Mesendoderm (in vitro differentiated cells): ENCODE measurements around the gene SMAP1.

Source experiments
- DNase-seq: peaks from one replicate; pipeline ENCODE4 v3.0.0; 2013
- H2AK5ac ChIP-seq: 2 replicates; pipeline ENCODE4 v1.6.1; 2013; ENCODE audit warnings: low read length, inconsistent platforms
- H2BK120ac ChIP-seq: 2 replicates; pipeline ENCODE4 v1.6.1; 2013; ENCODE audit warnings: low read depth, mild to moderate bottlenecking, low read length, moderate library complexity, mixed read lengths
- H2BK15ac ChIP-seq: replicated peaks from 2 replicates; pipeline ENCODE4 v1.6.1; 2013; ENCODE audit warnings: low read depth, mild to moderate bottlenecking, moderate library complexity
- H2BK5ac ChIP-seq: 2 replicates; pipeline ENCODE4 v1.6.1; 2013; ENCODE audit warnings: low read length, inconsistent platforms
- H3K18ac ChIP-seq: 2 replicates; pipeline ENCODE4 v1.6.1; 2013; ENCODE audit warnings: mild to moderate bottlenecking, low read length, mixed read lengths
- H3K23ac ChIP-seq: one replicate; pipeline ENCODE4 v1.6.1; 2013; ENCODE audit warnings: low read length
- H3K27ac ChIP-seq: 2 replicates; pipeline ENCODE4 v1.5.1; 2013; ENCODE audit warnings: low read depth, mild to moderate bottlenecking, inconsistent platforms, low read length, moderate library complexity
- H3K27me3 ChIP-seq: 2 replicates; pipeline ENCODE4 v1.6.1; 2013; ENCODE audit warnings: low read length, control low read depth, mild to moderate bottlenecking, inconsistent platforms; ENCODE audit not compliant: insufficient read depth, poor library complexity
- H3K36me3 ChIP-seq: 2 replicates; pipeline ENCODE4 v1.6.1; 2013; ENCODE audit warnings: low read length, inconsistent platforms; ENCODE audit not compliant: control insufficient read depth, insufficient read depth
- H3K4ac ChIP-seq: one replicate; pipeline ENCODE4 v1.6.1; 2013; ENCODE audit warnings: low read depth, mild to moderate bottlenecking, low read length, moderate library complexity
- H3K4me1 ChIP-seq: 2 replicates; pipeline ENCODE4 v1.6.1; 2013; ENCODE audit warnings: low read depth, low read length, inconsistent platforms; ENCODE audit not compliant: control insufficient read depth
- H3K4me2 ChIP-seq: 2 replicates; pipeline ENCODE4 v1.6.1; 2013; ENCODE audit warnings: low read length
- H3K4me3 ChIP-seq: 2 replicates; pipeline ENCODE4 v1.5.1; 2013; ENCODE audit warnings: mild to moderate bottlenecking, low read length
- H3K56ac ChIP-seq: one replicate; pipeline ENCODE4 v1.6.1; 2013; ENCODE audit warnings: low read length
- H3K79me1 ChIP-seq: 2 replicates; pipeline ENCODE4 v1.6.1; 2013; ENCODE audit warnings: low read length, inconsistent platforms
- H3K79me2 ChIP-seq: 2 replicates; pipeline ENCODE4 v1.6.1; 2013; ENCODE audit warnings: mild to moderate bottlenecking, low read length; ENCODE audit not compliant: control insufficient read depth, insufficient read depth
- H3K9ac ChIP-seq: 2 replicates; pipeline ENCODE4 v1.6.1; 2013; ENCODE audit warnings: low read length, inconsistent platforms
- H4K5ac ChIP-seq: one replicate; pipeline ENCODE4 v1.6.1; 2013; ENCODE audit warnings: low read length
- H4K8ac ChIP-seq: one replicate; pipeline ENCODE4 v1.6.1; 2013; ENCODE audit warnings: low read depth, mild to moderate bottlenecking, control low read depth, low read length, moderate library complexity
- WGBS: extraction: QIAGEN DNeasy Blood & Tissue Kit; methylation state at CpG from one replicate; pipeline ENCODE4 v1.1.7; 2013; ENCODE audit warnings: low lambda C conversion rate, missing lambda C conversion rate; ENCODE audit not compliant: insufficient coverage; ENCODE audit errors: extremely low coverage; 5-methylcytosine and 5-hydroxymethylcytosine counted together

Gene SMAP1

DNA sequence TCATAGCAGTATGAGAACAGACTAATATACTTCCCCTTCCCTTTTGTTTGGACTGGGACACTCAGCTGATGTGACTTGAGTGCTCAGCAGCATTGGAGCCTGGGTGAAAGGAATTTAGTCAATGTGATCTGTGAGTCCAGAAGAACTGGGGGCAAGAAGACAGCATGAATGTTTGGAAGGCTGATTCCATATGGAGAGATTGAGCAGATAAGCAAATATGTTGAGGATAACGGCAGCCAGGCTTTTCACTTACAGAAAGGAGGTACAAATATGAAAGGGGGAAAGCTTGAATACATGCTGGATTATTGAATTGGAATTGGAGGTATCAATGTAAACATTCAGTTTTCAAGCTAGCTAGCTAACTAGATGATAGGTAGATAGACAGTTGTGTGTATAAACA, 37.8 kb upstream of the SMAP1 start:
- Histone ChIP-seq H3K18ac (no peak overlapping the region), H3K9ac (no peak overlapping the region), H3K27me3 (no peaks in the 10 kb centered on the region), H3K4me3 (no peak overlapping the region), H2BK5ac (no peak overlapping the region), H4K5ac (no peak overlapping the region), H3K79me1 (no peaks in the 10 kb centered on the region), H3K4me1 (no peaks in the 10 kb centered on the region), H4K8ac (no peak overlapping the region), H2BK120ac (no peak overlapping the region), H3K4ac (no peak overlapping the region), H3K27ac (no peak overlapping the region), H2BK15ac (no peak overlapping the region), H2AK5ac (no peak overlapping the region), H3K79me2 (no peaks in the 10 kb centered on the region), H3K23ac (no peak overlapping the region), H3K4me2 (no peak overlapping the region), H3K36me3 (no peaks in the 10 kb centered on the region), H3K56ac (no peak overlapping the region)
- WGBS = no CpG with 5 or more reads among the region's 1 CpG
- peak; percentile 6 for DNase-seq

DNA sequence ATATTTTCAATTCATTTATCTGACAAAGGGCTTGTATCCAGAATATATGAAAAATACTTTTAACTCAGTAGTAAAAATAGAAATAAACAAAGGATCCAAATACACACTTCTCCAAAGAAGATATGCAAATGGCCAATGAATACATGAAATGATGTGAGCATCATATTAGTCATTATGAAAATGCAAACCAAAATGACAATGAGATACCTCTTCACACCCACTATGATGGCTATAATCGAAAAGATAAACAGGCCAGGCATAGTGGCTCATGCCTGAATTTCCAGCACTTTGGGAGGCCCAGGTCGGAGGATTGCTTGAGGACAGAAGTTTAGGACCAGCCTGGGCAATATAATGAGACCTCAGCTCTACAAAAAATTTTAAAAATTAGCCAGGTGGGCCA, 33.8 kb upstream of the SMAP1 start:
- H3K27me3 ChIP-seq = no peaks in the 10 kb centered on the region
- H3K9ac ChIP-seq = no peak overlapping the region
- no peaks in the 10 kb centered on the region for H3K79me2 ChIP-seq
- no peak overlapping the region for H3K56ac ChIP-seq
- H3K79me1 ChIP-seq = no peaks in the 10 kb centered on the region
- no peak overlapping the region for H2BK15ac ChIP-seq
- no peak overlapping the region for H4K8ac ChIP-seq
- no peak overlapping the region for H2AK5ac ChIP-seq
- H3K4me3 ChIP-seq = no peak overlapping the region
- H2BK5ac ChIP-seq = no peak overlapping the region
- WGBS = no CpG with 5 or more reads among the region's 2 CpGs
- no peak overlapping the region for H4K5ac ChIP-seq
- H3K27ac ChIP-seq = no peak overlapping the region
- DNase-seq = no peak
- H3K36me3 ChIP-seq = no peaks in the 10 kb centered on the region
- H3K4me2 ChIP-seq = no peak overlapping the region
- no peaks in the 10 kb centered on the region for H3K4me1 ChIP-seq
- no peak overlapping the region for H3K18ac ChIP-seq
- H3K23ac ChIP-seq = no peak overlapping the region
- no peak overlapping the region for H3K4ac ChIP-seq
- no peak overlapping the region for H2BK120ac ChIP-seq

DNA sequence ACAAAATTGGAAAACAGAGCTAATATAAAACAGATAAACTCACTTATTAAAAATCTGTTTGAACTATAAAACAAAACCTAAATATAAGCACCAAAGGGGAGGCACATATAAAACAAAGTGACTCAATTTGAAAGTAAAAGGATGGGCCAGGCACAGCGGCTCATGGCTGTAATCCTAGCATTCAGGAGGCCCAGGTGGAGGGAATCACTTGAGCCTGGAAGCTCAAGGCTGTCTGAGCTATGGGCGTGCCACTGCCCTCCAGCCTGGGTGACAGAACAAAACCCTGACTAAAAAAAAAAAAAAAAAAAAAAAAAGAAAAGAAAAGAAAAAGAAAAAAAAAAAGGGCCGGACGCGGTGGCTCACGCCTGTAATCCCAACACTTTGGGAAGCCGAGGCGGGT, 31.1 kb upstream of the SMAP1 start:
- Histone ChIP-seq H3K27ac (no peak overlapping the region), H3K9ac (no peak overlapping the region), H2BK15ac (no peak overlapping the region)

DNA sequence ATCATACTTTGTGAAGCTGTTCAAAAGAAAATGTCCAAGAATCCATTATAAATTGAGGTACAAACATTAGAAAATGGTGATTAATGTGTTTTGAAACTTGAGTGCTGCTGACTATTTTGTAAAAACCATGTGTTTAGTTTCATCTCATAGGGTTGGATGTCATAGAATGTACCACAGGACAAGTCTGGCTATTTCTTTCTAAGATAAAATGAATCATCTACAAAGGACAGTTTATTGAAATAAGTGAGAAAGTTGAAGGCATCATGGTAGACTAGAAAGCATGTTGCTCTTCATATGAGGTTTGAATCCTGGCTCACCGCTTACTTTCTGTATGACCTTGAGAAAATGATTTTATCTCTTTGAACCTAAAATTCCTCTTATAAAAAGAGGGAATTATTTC, 29.2 kb upstream of the SMAP1 start:
- H2BK120ac ChIP-seq = no peak overlapping the region
- H2BK15ac ChIP-seq = no peak overlapping the region
- WGBS = no CpG with 5 or more reads among the region's 1 CpG
- no peak overlapping the region for H3K4me3 ChIP-seq
- no peaks in the 10 kb centered on the region for H3K36me3 ChIP-seq
- no peak overlapping the region for H4K8ac ChIP-seq
- H3K27ac ChIP-seq = no peak overlapping the region
- no peaks in the 10 kb centered on the region for H3K27me3 ChIP-seq
- no peaks in the 10 kb centered on the region for H3K79me2 ChIP-seq
- H3K4me1 ChIP-seq = no peaks in the 10 kb centered on the region
- H2AK5ac ChIP-seq = no peak overlapping the region
- no peak overlapping the region for H3K4ac ChIP-seq
- H4K5ac ChIP-seq = no peak overlapping the region
- DNase-seq = no peak
- H3K4me2 ChIP-seq = no peak overlapping the region
- H3K18ac ChIP-seq = no peak overlapping the region
- H3K56ac ChIP-seq = no peak overlapping the region
- no peak overlapping the region for H3K9ac ChIP-seq
- no peaks in the 10 kb centered on the region for H3K79me1 ChIP-seq
- H2BK5ac ChIP-seq = no peak overlapping the region
- H3K23ac ChIP-seq = no peak overlapping the region

More for the DNA sequence above, 31.1 kb upstream of the SMAP1 start:
- Histone ChIP-seq H2BK5ac (no peak overlapping the region), H3K27me3 (no peaks in the 10 kb centered on the region), H3K4ac (no peak overlapping the region), H2BK120ac (no peak overlapping the region), H3K79me1 (no peaks in the 10 kb centered on the region), H4K8ac (no peak overlapping the region), H3K23ac (no peak overlapping the region), H4K5ac (no peak overlapping the region), H3K4me2 (no peak overlapping the region), H3K36me3 (no peaks in the 10 kb centered on the region), H3K79me2 (no peaks in the 10 kb centered on the region), H3K4me3 (no peak overlapping the region), H2AK5ac (no peak overlapping the region), H3K4me1 (no peaks in the 10 kb centered on the region), H3K18ac (no peak overlapping the region), H3K56ac (no peak overlapping the region)
- WGBS = no CpG with 5 or more reads among the region's 8 CpGs
- DNase-seq = no peak

DNA sequence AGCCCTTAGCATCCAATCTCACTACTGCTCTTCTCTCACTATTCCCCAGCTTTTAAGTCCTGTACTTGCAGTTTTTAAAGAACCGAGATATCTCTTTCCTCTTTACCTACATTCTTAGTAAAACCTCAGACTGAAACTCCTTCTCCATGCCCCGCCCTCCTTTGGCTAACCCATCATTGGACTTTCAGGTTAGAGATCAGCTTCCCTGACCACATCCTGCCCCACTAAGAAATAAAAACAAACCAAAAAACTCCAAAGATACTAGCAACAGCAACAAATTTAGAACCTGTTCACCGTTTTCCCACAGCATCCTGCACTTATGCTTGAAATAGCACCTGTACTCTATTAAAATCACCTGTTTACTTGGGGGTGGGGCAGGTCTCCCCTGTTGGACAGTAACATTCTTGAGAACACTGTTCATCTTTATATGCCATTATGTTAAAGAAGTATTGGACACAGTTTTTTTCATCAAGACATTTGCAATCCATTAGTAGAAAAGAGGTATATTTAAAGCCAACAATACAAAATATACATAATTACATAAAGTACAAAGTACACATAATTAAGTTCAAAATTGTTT, 16.3 kb upstream of the SMAP1 start:
- no peak overlapping the region for H4K8ac ChIP-seq
- H2BK15ac ChIP-seq = no peak overlapping the region
- H3K4ac ChIP-seq = no peak overlapping the region
- H3K36me3 ChIP-seq = no peaks in the 10 kb centered on the region
- H3K23ac ChIP-seq = no peak overlapping the region
- no peaks in the 10 kb centered on the region for H3K79me2 ChIP-seq
- no peak overlapping the region for H3K27ac ChIP-seq
- no peak overlapping the region for H3K56ac ChIP-seq
- H3K79me1 ChIP-seq = no peaks in the 10 kb centered on the region
- no CpG with 5 or more reads among the region's 3 CpGs for WGBS
- no peak for DNase-seq
- H2BK5ac ChIP-seq = no peak overlapping the region
- no peak overlapping the region for H3K18ac ChIP-seq
- H3K4me2 ChIP-seq = no peak overlapping the region
- H3K4me1 ChIP-seq = no peaks in the 10 kb centered on the region
- H3K4me3 ChIP-seq = no peak overlapping the region
- H2BK120ac ChIP-seq = no peak overlapping the region
- no peak overlapping the region for H3K9ac ChIP-seq
- no peak overlapping the region for H4K5ac ChIP-seq
- no peaks in the 10 kb centered on the region for H3K27me3 ChIP-seq
- H2AK5ac ChIP-seq = no peak overlapping the region

DNA sequence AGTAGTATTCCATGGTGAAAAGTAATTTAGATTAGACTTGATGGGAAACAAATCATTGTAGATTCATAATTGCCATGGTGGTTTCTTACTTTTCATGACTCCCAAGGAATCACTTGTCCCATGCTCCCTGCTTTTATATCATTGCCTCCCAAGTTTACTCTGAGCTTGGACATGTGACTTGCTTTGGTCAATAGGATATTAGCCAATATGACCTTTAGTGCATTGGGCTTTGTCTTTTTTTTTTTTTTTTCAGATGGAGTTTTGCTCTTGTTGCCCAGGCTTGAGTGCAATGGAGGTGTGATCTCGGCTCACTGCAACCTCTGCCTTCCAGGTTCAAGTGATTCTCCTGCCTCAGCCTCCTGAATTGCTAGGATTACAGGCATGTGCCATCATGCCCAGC, 15.5 kb upstream of the SMAP1 start:
- Histone ChIP-seq H2BK15ac (no peak overlapping the region), H3K18ac (no peak overlapping the region), H2BK5ac (no peak overlapping the region), H3K4ac (no peak overlapping the region), H3K4me2 (no peak overlapping the region), H4K8ac (no peak overlapping the region), H3K79me2 (no peaks in the 10 kb centered on the region), H4K5ac (no peak overlapping the region), H3K4me1 (no peaks in the 10 kb centered on the region), H2AK5ac (no peak overlapping the region), H3K23ac (no peak overlapping the region), H3K27ac (no peak overlapping the region), H3K27me3 (no peaks in the 10 kb centered on the region), H3K9ac (no peak overlapping the region), H3K56ac (no peak overlapping the region), H3K36me3 (no peaks in the 10 kb centered on the region), H3K79me1 (no peaks in the 10 kb centered on the region), H3K4me3 (no peak overlapping the region), H2BK120ac (no peak overlapping the region)
- WGBS = no CpG with 5 or more reads among the region's 1 CpG
- DNase-seq = no peak
